ENCODE data around the gene TMEM164. TPM values are rescaled to one million over a fixed set of nuclear protein-coding genes. Genes with fewer than 3 reads are reported as not detected.

Gene TMEM164
- total RNA-seq, 1 donor from 2014 or later, result 12.8 TPM

DNA sequence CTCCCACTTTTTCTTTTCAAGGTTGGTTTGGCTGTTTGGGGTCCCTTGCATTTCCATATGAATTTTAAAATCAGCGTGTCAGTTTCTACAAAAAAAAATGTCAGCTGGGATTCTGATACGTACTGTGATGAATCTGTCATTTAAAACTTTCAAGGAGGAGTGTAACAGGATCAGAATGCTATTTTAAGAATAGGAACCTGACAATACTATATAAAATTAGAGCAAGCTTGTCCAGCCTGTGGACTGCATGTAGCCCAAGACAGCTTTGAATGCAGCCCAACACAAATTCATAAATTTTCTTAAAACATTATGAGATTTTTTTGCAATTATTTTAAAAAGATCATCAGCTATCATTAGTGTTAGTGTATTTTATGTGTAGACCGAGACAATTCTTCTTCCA is 56.5 kb downstream of the TMEM164 start:
- intact Hi-C loops (cut with DNase I), result no loop called here
- no peak for DNase-seq (ENCODE audit: low spot score)
- no peak for ATAC-seq

DNA sequence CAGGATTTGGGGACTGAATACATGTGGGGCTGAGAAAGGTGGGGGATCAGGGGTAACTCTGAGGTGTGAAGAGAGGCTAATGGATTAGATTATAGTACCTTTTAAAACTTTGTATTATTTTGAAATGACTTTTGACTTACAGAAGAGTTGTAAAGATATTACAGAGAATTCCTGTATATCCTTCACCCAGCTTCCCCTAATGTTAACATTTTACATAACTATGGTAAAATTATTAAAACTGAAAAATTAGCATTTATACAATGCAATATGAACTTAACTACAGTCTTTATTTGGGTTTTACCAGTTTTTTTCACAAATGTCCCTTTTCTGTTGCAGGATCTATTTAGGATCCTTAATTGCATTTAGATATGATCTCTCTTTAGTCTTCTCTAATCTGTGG is 57.4 kb downstream of the TMEM164 start:
- DNase-seq (ENCODE audit: low spot score) (no peak), ATAC-seq (no peak)
- intact Hi-C loops (cut with DNase I), result loop anchor here (5.0 kb wide), 1 partner anchor 1063 kb away; no protein-coding TSS in a partner anchor

DNA sequence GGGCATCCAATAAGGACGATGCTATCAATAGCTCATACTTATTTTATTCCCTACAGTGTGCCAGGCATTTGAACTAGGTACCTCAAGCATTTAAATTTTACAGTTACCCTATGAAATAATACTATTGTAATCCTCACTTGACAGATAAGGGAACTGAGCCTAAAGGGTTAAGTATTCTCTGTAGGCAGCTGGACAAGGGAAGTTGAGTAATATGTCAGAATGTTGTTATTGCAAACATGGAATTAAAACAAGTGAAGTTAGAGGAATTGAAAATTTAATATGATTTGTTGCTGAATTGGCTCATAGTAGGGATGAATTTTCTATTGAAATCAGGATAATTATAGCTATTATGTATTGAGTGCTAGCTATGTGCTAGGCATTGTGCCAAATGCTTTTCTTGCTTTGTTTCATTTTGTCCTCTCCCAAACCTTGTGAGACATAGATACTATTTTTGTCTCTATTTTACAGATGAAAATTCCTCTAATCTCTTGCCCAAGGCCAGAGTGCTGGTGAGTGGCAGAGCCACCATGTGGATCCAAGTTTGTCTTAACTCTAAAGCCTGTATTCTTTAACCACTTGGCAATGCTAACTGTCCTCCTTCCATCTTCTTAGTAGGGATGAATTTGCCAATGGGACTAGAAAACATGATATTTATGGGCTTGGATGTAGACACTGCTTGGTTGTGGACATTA is 58.1 kb downstream of the TMEM164 start:
- intact Hi-C loops (cut with DNase I), result loop anchor here (5.0 kb wide), 1 partner anchor 1064 kb away; no protein-coding TSS in a partner anchor
- DNase-seq (ENCODE audit: low spot score) (no peak), ATAC-seq (no peak)

DNA sequence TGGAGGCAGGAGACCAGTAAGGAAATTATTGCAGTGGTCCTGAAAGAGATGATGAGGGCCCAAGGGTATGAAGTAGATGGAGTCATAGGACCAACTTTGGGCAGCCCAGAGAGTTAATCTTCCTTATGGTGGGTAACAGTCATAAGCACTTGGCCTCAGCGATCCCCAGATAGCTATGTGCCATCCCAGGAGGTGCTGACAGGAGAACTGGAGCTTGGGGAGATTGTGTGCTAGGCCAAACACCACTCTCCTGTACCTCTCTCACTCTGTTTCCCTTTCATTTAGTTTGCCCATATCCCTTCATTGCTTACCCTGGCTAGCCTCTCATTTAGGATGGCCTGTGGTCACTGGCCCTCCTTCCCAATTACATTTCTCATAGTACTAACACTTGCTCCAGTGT is 60.0 kb downstream of the TMEM164 start:
- DNase-seq (ENCODE audit: low spot score) (no peak), ATAC-seq (no peak)

DNA sequence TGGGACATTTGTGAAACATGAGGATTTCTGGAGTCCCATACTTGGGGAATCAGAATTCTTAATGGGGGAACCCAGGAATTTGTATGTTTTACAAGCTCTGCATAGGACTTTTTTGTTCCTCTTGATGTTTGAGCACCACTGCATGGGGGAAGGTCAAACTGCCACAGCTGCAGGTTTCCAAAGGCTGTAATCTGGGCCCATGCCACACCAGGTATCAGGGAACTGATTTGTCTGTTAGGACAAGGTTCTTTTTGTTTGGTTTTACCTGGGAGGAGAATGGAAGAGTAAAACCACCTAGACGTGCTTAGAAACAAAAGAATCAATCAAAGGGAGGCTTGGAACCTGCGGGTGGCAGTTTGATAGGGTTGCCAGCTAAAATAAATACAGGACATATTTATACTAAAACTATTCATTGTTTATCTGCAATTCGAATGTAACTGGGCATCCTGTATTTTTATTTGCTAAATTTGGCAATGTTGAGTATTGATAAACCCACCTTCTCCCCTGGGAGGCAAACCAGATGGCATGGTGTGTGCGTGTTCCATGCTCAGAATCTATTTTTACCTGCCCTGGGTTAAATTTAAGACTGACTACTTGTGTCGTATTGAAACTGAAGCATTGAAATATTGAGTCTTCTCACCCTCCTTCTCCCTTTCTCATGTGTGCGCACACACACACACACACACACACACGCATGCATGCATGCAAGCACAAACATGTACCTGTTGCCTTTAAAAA is 63.7 kb downstream of the TMEM164 start:
- ATAC-seq, result no peak
- no peak for DNase-seq (ENCODE audit: low spot score)
- intact Hi-C loops (cut with DNase I), result no loop called here

More for the DNA sequence above, 60.0 kb downstream of the TMEM164 start:
- intact Hi-C loops (cut with DNase I), result loop anchor here (5.0 kb wide), 1 partner anchor 1066 kb away; no protein-coding TSS in a partner anchor

DNA sequence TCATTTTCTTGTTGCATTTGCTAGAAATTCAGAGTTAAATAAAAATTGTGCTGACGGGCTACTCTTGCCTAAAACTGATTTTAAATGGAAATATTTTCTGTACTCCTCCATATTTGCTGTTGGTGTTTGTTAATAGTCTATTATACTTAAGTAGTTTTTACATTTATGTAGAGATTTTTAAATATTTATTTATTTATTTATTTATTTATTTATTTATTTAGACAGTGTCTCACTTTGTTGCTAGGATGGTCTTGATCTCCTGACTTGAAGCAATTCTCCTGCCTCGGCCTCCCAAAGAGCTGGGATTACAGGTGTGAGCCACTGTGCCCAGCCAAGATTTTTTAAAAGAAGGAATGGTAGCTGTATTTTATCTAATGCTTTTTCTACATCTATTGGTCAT is 68.1 kb downstream of the TMEM164 start:
- no peak for ATAC-seq
- intact Hi-C loops (cut with DNase I), result no loop called here

DNA sequence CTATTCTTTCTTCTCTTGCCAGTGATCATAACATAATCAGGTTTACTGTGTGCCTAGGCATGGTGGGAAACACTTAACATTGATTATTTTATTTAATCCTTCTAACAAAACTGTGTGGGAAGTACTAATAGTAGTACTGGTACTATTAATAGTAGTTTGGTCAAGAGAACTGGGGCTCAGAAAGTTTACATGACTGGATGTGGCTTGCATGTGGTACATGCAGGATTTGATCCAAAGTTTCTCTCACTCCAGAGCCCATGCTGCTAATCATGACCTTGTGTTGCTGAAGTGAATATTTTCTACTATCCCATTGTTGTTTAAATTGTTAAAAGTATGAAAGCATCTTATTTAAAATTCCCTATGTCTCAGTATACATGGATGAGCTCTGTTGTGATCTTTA is 78.4 kb downstream of the TMEM164 start:
- intact Hi-C loops (cut with DNase I), result no loop called here
- no peak for ATAC-seq
- no peak for DNase-seq (ENCODE audit: low spot score)

More for the DNA sequence above, 68.1 kb downstream of the TMEM164 start:
- no peak for DNase-seq (ENCODE audit: low spot score)

DNA sequence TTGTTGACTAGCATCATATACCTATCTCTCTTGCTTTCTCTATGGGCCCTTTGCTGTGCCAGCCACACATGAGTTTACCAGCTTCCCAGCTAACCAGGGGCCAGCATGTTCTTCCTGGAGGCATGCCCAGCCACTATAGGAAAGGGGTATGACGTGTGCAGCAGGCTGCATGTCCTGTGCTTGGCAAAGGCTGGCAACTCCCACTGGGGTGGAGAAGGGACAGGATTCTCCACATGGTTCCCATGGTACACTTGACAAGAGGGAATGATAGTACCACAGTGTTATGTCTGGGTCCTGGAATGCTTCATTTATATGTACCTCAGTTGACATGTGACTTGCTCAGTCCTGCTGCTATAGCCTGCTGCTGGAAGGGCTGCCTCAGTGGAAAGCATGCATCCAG is 78.8 kb downstream of the TMEM164 start:
- DNase-seq (ENCODE audit: low spot score) (no peak), ATAC-seq (peak; percentile 13)
- intact Hi-C loops (cut with DNase I), result no loop called here

DNA sequence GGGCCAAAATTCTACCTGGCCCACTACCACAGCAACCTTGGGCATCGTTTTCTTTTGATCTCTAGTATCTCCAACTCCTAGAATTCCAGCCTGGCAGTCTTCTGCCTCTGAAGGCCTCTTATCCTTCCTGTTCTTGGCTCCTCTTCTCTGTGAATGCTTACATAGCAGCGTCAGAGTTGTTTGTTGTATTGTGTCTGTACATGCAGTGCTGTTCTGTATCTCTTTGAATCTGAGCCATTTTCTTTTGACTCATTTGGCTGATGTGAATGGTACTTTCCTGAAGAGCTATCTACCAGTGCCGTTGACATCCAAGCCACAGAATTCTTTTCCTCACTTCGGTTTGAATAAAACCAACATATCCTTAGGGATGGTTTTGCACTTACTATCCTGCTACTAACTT is 79.2 kb downstream of the TMEM164 start:
- no peak for DNase-seq (ENCODE audit: low spot score)
- intact Hi-C loops (cut with DNase I), result no loop called here
- peak; percentile 46 for ATAC-seq

DNA sequence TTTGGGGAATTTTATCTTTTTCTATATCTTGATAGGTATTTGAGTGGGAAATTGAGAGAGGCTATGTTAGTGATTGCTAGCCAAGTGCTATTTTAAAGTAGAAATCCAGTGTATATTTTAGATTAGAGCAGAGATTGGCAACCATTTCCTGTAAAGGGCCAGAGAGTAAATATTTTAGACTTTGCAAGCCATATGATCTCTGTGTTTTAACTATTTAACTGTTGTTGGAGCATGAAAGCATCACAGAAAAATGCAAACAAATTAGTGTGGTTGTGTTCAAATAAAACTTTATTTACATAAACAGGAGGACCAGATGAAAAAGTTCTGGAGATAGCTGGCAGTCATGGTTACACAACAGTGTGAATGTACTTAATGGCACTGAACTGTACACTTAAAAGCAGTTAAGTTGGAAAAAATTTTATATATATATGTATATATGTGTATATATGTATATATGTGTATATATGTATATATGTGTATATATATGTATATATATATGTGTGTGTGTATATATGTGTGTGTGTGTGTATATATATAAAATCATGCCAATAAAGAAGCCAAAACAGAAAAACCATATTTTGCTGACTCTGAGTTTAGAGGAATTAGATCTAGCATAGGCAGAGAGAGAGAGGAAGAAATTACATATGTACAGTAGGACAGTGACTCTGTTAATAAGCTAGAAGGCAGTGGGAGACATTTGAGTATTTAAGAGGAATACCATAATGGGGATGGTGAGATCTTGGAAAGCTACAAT is 83.4 kb downstream of the TMEM164 start:
- intact Hi-C loops (cut with DNase I), result no loop called here

DNA sequence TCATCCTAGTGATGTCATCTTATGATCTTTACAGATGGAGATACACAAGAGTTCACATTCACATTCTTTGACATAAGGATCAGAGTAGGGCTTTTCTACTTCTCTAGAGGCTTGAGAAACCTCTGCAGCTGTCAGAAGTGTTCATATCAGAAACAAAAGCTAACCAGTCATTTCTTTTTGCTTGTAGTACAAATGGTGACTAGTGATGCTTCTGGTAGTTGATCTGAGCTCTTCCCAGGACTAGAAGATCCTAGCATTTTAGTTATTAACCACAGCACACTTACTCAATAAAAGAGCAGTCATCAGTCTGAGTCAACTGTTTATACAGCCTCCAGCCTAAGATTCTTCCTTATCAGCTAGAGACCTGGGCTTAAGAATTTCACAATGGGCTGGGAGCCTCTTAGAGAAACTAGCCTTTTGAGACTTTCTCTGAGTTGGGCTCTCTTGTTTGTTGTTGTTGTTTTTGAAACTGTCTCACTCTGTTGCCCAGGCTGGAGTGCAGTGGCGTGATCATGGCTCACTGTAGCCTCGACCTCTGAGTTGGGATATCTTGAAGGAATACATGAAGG is 84.1 kb downstream of the TMEM164 start:
- ATAC-seq, result no peak
- intact Hi-C loops (cut with DNase I), result no loop called here
- DNase-seq (ENCODE audit: low spot score), result no peak

More for the DNA sequence above, 83.4 kb downstream of the TMEM164 start:
- DNase-seq (ENCODE audit: low spot score) (no peak), ATAC-seq (no peak)

DNA sequence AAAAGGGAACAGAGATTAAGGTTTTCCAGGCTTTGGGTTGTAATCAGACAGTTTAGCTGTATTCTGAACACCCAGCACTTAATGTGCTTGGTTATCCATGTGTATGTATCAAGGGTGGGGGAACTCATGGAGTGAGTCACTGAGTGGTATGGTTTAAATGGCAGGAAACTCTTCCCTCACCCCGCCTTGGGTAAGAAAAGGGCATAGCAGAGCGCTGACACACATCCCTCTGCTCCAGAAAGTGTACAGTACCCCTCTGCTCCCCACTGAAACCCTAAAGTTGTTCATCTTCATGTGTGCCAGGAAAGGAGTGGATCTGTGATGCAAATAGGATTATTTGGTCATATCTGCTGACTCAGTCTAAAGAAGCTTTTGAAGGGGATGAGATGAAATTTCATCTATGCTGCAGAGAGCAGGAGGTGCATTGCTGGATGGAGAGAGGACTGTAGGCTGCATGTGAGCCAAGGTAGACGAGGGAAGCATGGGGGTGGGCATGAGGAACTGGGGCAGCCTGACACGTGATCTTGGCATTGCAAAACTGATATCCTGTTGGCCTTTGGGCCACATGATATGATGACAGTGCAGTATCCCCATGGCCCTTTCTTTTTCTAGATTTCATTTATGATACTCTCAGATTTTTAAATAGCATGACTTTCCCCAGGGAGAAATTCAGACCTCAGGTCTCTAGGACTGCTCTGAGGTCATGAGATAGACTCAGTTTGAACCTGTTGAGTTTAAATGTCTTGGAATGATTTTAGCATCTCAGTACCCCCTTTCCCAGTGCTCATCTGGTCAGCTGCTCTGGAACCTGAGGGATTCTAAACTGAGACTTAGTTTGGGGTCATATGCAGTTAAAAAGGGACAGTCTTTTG is 84.8 kb downstream of the TMEM164 start:
- intact Hi-C loops (cut with DNase I), result no loop called here
- ATAC-seq (no peak), DNase-seq (ENCODE audit: low spot score) (no peak)

DNA sequence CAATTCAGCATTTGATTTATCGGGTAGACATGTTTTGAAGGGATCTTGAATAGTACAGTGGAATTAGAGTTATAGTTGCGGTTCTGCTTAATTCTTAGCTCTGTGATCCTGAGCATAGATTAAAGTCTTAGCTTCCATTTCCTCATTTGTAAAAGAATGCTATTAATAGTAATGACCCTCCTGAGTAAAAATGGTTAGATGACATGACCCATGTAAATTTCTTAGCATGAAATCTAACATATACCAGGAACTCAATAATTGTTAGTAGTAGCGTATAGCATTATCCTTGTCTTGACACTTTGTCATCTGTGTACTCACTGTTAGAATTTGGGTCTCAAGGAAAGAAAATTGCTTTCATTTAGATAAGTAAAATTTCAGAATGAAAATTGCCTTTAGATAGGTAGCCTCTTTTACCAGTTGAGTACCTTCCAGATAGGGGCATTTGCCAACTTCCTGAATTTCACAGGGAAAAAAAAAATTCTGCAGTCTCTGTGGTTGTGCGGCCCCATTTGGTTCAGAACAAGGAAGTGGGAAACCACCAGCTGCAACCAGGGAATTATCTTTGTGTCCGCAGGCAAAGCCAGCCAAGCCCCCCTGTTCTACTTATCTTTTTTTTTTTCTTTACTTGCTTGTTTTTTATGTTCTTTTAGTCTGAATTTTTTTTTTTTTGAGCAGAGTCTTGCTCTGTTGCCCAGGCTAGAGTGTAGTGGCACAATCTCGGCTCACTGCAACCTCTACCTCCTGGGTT is 86.9 kb downstream of the TMEM164 start:
- DNase-seq (ENCODE audit: low spot score), result no peak
- ATAC-seq, result no peak
- intact Hi-C loops (cut with DNase I), result no loop called here

DNA sequence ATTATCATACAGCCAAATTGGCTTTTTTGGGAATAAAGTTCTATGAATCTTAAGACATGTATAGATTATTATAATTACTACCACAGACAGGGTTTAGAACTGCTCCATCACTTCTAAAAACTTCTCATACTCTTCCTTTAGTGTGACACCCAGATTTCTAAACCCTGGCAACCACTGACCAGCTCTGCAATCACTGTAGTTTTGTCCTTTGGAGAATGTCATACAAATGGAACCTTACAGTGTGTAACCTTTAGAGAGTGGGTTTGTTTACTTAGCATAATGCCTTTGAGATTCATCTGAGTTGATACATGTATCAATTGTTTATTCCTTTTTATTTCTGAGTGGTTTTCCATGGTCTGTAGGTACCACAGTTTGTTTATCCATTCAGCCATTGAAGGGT is 95.0 kb downstream of the TMEM164 start:
- intact Hi-C loops (cut with DNase I), result no loop called here
- ATAC-seq, result no peak
- no peak for DNase-seq (ENCODE audit: low spot score)

DNA sequence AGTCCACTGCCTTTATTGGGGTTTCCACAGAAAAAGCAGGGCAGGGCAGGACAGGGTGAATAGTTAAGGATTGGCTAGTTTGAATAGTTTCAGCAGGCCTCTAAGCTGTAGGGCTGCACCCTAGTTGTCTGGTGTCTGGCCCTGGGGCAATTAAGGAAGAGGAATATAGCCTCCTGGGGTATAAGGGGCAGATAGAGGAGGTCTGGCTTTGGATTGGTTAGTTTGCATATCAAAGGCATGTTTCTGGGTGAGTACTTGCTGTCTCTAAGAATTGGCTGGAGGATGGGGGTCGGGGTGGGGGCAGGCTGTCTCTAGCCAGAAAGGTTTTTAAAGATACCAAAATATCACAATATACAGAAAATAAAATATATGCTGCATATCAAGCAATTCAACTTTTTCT is 100.4 kb downstream of the TMEM164 start:
- intact Hi-C loops (cut with DNase I), result no loop called here
- DNase-seq (ENCODE audit: low spot score), result no peak
- ATAC-seq, result no peak

DNA sequence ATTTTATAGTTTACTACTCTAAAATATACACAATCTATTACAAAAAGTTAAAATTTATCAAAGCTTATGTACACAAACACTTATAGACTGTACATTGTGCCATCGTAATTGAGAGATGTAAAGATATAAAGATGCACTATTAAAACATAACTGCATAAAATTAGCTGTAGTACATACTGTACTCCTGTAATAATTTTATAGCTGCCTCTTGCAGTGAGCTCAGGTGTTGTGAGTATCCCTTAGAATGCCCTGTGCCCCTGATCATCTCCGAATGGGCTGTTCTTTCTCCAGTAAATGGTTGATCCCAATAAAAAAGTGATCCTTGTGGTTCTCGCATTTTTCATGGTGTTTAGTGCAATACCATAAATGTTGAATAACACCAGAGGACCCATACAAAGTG is 101.2 kb downstream of the TMEM164 start:
- no peak for DNase-seq (ENCODE audit: low spot score)
- ATAC-seq, result no peak
- intact Hi-C loops (cut with DNase I), result no loop called here

DNA sequence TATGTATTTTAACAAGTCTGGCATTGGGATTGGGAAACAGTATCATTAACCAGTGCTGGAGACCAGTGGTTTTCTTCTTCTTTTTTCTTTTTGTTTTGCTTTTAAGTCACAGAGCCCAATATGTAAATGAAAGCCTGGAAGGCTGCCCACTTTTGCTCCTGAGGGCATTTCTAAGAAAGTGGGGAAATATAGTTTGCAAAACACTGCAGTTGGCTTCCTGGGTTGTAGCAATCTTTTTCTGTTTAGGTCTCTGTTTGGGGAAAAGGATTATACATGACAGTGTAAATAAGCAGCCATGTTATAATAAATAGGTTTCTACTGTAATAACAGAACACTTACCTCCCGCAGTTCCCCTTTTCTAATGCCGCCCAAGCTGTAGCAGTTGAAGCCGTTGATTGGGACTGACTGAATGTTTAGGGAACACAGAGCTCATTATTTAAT is 105.5 kb downstream of the TMEM164 start:
- DNase-seq (ENCODE audit: low spot score) (no peak), ATAC-seq (peak; percentile 15)
- intact Hi-C loops (cut with DNase I), result no loop called here

DNA sequence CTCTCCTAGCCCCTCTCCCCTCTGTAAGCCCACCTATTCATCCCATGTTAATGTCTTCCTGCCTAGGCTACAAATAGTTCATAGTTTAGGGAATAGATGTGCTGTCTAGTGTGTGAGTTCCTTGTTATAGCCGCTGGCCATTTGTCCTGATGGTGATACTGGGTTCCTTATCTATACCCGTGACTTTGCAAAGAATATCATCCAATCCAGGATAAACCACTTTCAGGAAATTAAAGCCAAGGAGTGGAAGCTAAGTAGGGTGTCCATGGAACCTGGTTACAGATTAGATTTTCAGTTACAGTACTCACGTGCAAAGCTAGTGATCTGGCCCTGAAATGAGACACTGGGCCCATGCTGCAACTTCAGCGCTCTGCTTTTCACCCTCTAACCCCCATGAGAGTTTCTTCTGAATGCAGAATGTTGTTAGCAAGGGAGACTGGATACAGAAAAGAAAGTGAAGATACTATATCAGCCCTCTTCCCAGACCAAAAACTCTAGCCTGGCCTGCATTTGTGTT is 111.4 kb downstream of the TMEM164 start:
- no peak for DNase-seq (ENCODE audit: low spot score)
- no peak for ATAC-seq
- intact Hi-C loops (cut with DNase I), result no loop called here

Measured in sciatic nerve (tissue), 2 donors.